ENCODE measurements around the gene AARS1.

DNA sequence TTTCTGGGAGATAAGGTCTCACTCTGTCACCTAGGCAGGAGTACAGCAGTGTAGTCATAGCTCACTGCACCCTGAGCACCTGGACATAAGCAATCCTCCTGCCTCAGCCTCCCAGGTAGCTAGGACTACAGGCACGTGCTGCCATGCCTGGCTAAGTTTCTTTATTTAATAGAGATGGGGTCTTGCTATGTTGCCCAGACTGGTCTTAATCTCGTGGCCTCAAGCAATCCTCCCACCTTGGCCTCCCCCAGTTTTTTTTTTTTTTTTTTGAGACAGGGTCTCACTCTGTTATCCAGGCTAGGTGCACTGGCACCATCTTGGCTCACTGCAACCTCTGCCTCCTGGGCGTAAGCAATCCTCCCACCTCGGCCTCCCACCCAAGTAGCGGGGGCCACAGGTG lies 30.8 kb upstream of the AARS1 start:
- TF ChIP-seq, protein P1, sequence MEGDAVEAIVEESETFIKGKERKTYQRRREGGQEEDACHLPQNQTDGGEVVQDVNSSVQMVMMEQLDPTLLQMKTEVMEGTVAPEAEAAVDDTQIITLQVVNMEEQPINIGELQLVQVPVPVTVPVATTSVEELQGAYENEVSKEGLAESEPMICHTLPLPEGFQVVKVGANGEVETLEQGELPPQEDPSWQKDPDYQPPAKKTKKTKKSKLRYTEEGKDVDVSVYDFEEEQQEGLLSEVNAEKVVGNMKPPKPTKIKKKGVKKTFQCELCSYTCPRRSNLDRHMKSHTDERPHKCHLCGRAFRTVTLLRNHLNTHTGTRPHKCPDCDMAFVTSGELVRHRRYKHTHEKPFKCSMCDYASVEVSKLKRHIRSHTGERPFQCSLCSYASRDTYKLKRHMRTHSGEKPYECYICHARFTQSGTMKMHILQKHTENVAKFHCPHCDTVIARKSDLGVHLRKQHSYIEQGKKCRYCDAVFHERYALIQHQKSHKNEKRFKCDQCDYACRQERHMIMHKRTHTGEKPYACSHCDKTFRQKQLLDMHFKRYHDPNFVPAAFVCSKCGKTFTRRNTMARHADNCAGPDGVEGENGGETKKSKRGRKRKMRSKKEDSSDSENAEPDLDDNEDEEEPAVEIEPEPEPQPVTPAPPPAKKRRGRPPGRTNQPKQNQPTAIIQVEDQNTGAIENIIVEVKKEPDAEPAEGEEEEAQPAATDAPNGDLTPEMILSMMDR (IDR thresholded peaks at IDR 0.05; ENCODE audit: poor library complexity), result no peak
- no peak for TF ChIP-seq EZH2phosphoT487 (IDR thresholded peaks at IDR 0.05; ENCODE audit: low read depth, severe bottlenecking, unreplicated experiment)
- TF ChIP-seq EZH2 (IDR thresholded peaks at IDR 0.05; ENCODE audit: borderline replicate concordance), result no peak

Measured in hepatocyte (in vitro differentiated cells).